ENCODE results near the gene RAB25.
A peak's percentile ranks its signal among the peaks of the same experiment; 100 is the strongest.

The RAB25 gene

GRCh38 chr1:156086256-156086662, 25.3 kb downstream of the RAB25 start:
- H3K4me3 ChIP-seq (ENCODE audit: low read depth, low read length) = no peak overlapping the region
- TF ChIP-seq CTCF (IDR thresholded peaks at IDR 0.05; ENCODE audit: borderline replicate concordance, insufficient read depth, low read depth, low read length) = no peak

- no peak for TF ChIP-seq CTCF (IDR thresholded peaks at IDR 0.05; ENCODE audit: borderline replicate concordance, insufficient read depth, low read depth, low read length)
- no peak overlapping the region for H3K4me3 ChIP-seq (ENCODE audit: low read depth, low read length)
Measured at GRCh38 chr1:156089704-156090103, 28.7 kb downstream of the RAB25 start.

GRCh38 chr1:156090138-156090839, 29.3 kb downstream of the RAB25 start:
- no peak for TF ChIP-seq CTCF (IDR thresholded peaks at IDR 0.05; ENCODE audit: borderline replicate concordance, insufficient read depth, low read depth, low read length)
- no peak overlapping the region for H3K4me3 ChIP-seq (ENCODE audit: low read depth, low read length)

GRCh38 chr1:156090840-156091188, 29.9 kb downstream of the RAB25 start:
- TF ChIP-seq CTCF (IDR thresholded peaks at IDR 0.05; ENCODE audit: borderline replicate concordance, insufficient read depth, low read depth, low read length) = peak; percentile 76
- H3K4me3 ChIP-seq (ENCODE audit: low read depth, low read length) = no peak overlapping the region

- no peak for TF ChIP-seq CTCF (IDR thresholded peaks at IDR 0.05; ENCODE audit: borderline replicate concordance, insufficient read depth, low read depth, low read length)
- H3K4me3 ChIP-seq (ENCODE audit: low read depth, low read length) = no peak overlapping the region
Measured at GRCh38 chr1:156091610-156092009, 30.6 kb downstream of the RAB25 start.

GRCh38 chr1:156095906-156096508, 35.0 kb downstream of the RAB25 start:
- H3K4me3 ChIP-seq (ENCODE audit: low read depth, low read length) = no peak overlapping the region
- 0 out of 2 replicates have a peak, but pooled peaks have one; percentile 1 for TF ChIP-seq CTCF (IDR thresholded peaks at IDR 0.05; ENCODE audit: borderline replicate concordance, insufficient read depth, low read depth, low read length)
